Breast epithelium (tissue), 3 donors: ENCODE results near the gene PTPRM.
A peak's percentile ranks its signal among the peaks of the same experiment; 100 is the strongest.

Experiments
- CTCF ChIP-seq, 3 donors: fragments of 450-650 bp; IDR thresholded peaks; one replicate each; pipeline ENCODE4 v1.5.1; 2016 to 2017; ENCODE audit warnings: antibody characterized with exemption in 3 of 3, mild to moderate bottlenecking in 3 of 3, moderate library complexity in 3 of 3
- POLR2AphosphoS5 ChIP-seq, 3 donors: sonication (generic); formaldehyde crosslinking; IDR thresholded peaks; one replicate each; pipeline ENCODE4 v1.6.1; 2017; ENCODE audit warnings: antibody characterized with exemption in 3 of 3

- TF ChIP-seq POLR2AphosphoS5 (IDR thresholded peaks at IDR 0.05) (no peak), CTCF (IDR thresholded peaks at IDR 0.05) (peak in 2 of 3 donors; percentile 10 to 31)
Measured at GRCh38 chr18:8367217-8367988, 800.3 kb downstream of the PTPRM start.
